ENCODE measurements around the gene MAP7D1. TPM values are rescaled to one million over a fixed set of nuclear protein-coding genes. Genes with fewer than 3 reads are reported as not detected.

MAP7D1 gene
- total and polyA plus RNA-seq, 2 of the 13 experiments (the other 11 are each of a cell fraction or from before 2014, with no cell fraction given), result 5.6 to 7.2 TPM

DNA sequence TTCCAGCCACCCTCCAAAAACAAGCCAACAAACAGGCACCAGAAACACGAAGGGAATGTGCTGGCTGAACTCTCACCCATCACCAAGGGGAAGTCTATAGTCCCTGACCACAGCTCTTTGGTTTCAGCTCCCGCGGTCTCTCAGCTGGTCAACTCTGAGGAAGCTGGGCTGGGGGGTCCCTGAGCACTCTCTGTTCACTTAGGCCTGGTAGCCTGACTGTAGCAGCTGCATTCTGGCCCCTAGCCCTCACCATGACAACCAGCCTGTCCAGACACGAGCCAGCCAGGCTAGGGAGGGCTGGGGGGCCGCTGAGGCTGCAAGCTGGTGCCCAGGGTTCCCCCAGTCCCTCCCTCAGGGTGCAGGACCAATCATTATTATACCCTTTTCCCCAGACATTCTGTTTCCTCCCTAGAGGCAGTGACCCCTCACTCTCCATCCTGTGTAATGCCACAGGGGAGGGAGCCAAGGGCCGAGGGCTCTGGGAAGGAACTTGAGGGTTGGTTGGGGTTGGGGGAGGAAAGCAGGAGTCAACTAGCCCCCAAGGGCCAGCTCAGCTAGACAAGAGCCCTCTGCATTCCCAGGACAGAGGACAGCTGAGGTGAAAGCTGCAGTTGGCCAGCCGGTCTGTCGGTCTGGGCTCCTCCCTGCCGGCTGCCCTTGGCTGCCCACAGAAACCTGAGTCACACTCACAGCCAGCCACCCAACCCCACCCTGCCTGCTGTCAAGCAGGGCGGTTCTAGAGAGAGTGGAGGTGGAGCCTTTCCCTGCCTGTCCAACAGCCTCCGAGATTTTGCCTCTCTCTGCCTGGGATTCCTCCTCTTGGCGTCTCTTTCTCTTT lies 5.4 kb upstream of the MAP7D1 start (continued):
- TF ChIP-seq, protein P1, sequence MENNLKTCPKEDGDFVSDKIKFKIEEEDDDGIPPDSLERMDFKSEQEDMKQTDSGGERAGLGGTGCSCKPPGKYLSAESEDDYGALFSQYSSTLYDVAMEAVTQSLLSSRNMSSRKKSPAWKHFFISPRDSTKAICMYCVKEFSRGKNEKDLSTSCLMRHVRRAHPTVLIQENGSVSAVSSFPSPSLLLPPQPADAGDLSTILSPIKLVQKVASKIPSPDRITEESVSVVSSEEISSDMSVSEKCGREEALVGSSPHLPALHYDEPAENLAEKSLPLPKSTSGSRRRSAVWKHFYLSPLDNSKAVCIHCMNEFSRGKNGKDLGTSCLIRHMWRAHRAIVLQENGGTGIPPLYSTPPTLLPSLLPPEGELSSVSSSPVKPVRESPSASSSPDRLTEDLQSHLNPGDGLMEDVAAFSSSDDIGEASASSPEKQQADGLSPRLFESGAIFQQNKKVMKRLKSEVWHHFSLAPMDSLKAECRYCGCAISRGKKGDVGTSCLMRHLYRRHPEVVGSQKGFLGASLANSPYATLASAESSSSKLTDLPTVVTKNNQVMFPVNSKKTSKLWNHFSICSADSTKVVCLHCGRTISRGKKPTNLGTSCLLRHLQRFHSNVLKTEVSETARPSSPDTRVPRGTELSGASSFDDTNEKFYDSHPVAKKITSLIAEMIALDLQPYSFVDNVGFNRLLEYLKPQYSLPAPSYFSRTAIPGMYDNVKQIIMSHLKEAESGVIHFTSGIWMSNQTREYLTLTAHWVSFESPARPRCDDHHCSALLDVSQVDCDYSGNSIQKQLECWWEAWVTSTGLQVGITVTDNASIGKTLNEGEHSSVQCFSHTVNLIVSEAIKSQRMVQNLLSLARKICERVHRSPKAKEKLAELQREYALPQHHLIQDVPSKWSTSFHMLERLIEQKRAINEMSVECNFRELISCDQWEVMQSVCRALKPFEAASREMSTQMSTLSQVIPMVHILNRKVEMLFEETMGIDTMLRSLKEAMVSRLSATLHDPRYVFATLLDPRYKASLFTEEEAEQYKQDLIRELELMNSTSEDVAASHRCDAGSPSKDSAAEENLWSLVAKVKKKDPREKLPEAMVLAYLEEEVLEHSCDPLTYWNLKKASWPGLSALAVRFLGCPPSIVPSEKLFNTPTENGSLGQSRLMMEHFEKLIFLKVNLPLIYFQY (CRISPR knock-in tag; IDR thresholded peaks at IDR 0.05; ENCODE audit: borderline replicate concordance), result peak; percentile 24; the same call in 1 of the 2 replicates
- TF ChIP-seq, protein P2, sequence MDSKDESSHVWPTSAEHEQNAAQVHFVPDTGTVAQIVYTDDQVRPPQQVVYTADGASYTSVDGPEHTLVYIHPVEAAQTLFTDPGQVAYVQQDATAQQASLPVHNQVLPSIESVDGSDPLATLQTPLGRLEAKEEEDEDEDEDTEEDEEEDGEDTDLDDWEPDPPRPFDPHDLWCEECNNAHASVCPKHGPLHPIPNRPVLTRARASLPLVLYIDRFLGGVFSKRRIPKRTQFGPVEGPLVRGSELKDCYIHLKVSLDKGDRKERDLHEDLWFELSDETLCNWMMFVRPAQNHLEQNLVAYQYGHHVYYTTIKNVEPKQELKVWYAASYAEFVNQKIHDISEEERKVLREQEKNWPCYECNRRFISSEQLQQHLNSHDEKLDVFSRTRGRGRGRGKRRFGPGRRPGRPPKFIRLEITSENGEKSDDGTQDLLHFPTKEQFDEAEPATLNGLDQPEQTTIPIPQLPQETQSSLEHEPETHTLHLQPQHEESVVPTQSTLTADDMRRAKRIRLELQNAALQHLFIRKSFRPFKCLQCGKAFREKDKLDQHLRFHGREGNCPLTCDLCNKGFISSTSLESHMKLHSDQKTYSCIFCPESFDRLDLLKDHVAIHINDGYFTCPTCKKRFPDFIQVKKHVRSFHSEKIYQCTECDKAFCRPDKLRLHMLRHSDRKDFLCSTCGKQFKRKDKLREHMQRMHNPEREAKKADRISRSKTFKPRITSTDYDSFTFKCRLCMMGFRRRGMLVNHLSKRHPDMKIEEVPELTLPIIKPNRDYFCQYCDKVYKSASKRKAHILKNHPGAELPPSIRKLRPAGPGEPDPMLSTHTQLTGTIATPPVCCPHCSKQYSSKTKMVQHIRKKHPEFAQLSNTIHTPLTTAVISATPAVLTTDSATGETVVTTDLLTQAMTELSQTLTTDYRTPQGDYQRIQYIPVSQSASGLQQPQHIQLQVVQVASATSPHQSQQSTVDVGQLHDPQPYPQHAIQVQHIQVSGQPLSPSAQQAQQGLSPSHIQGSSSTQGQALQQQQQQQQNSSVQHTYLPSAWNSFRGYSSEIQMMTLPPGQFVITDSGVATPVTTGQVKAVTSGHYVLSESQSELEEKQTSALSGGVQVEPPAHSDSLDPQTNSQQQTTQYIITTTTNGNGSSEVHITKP (CRISPR knock-in tag; IDR thresholded peaks at IDR 0.05; ENCODE audit: low read depth), result peak; percentile 50; the same call in 1 of the 2 replicates
- TF ChIP-seq GLI4 (CRISPR knock-in tag; IDR thresholded peaks at IDR 0.05; ENCODE audit: borderline replicate concordance), result 0 out of 2 replicates have a peak, but pooled peaks have one; percentile 51
- no peak for TF ChIP-seq PLSCR1 (CRISPR knock-in tag; IDR thresholded peaks at IDR 0.05; ENCODE audit: borderline replicate concordance)
- TF ChIP-seq ZMYM3 (CRISPR knock-in tag; IDR thresholded peaks at IDR 0.05), result no peak
- TF ChIP-seq ZNF614 (CRISPR knock-in tag; IDR thresholded peaks at IDR 0.05; ENCODE audit: borderline replicate concordance), result no peak
- TF ChIP-seq HMGXB4 (CRISPR knock-in tag; IDR thresholded peaks at IDR 0.05; ENCODE audit: borderline replicate concordance in 1 of 2, low read depth in 1 of 2), result peak; percentile 15 to 36; a peak in 1 of 4 replicates
- 0 out of 2 replicates have a peak, but pooled peaks have one; percentile 28 for TF ChIP-seq DMAP1 (CRISPR knock-in tag; IDR thresholded peaks at IDR 0.05)
- TF ChIP-seq REPIN1 (CRISPR knock-in tag; IDR thresholded peaks at IDR 0.05; ENCODE audit: borderline replicate concordance, low read depth), result peak; percentile 51; the same call in 1 of the 2 replicates
- TF ChIP-seq GATAD2A (CRISPR knock-in tag; IDR thresholded peaks at IDR 0.05), result 0 out of 2 replicates have a peak, but pooled peaks have one; percentile 52
- peak; percentile 61 for TF ChIP-seq ZGPAT (CRISPR knock-in tag; IDR thresholded peaks at IDR 0.05)
- TF ChIP-seq MAZ (IDR thresholded peaks at IDR 0.05; ENCODE audit: borderline replicate concordance, low read depth, low read length), result 0 out of 2 replicates have a peak, but pooled peaks have one; percentile 13
- 0 out of 2 replicates have a peak, but pooled peaks have one; percentile 52 for TF ChIP-seq MAZ (CRISPR knock-in tag; IDR thresholded peaks at IDR 0.05; ENCODE audit: low read depth)
- peak in 1 of 2 experiments; percentile 65; a peak in 1 of 4 replicates for TF ChIP-seq KLF16 (CRISPR knock-in tag; IDR thresholded peaks at IDR 0.05)
